Measurements from ENCODE around the gene SPRY2. TPM values are rescaled to one million over a fixed set of nuclear protein-coding genes. Genes with fewer than 3 reads are reported as not detected.

SPRY2 gene
- total and polyA plus RNA-seq, 2 of the 13 experiments (the other 11 are each of a cell fraction or from before 2014, with no cell fraction given): 7.4 to 25.1 TPM

GRCh38 chr13:80348750-80349149, 7.8 kb upstream of the SPRY2 start (continued):
- no peak for TF ChIP-seq AHR (CRISPR knock-in tag; IDR thresholded peaks at IDR 0.05)
- TF ChIP-seq BCL6 (CRISPR knock-in tag; IDR thresholded peaks at IDR 0.05): no peak
- TF ChIP-seq ZNF558 (CRISPR knock-in tag; IDR thresholded peaks at IDR 0.05; ENCODE audit: borderline replicate concordance): no peak

DNA sequence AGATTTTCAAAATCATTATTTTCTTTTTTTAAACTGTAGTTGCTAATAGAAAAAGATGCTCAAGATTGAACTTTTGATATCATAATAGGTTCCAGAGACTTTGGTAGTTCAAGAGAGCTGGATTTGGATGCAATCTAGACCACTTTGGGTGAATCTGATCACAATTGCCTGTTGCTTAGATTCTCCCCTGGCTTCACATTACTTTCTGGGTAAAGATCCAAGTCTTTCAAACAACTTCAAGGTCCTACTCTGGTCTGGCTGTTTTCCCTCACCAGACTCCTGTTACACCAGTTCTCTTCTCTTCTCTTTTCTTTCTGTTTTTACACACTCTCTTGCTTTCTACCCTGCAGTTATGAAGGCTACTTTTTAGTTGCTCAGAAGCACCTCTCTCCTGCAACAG, 7.4 kb upstream of the SPRY2 start:
- no peak for TF ChIP-seq FOXO1 (CRISPR knock-in tag; IDR thresholded peaks at IDR 0.05)
- TF ChIP-seq TMF1 (CRISPR knock-in tag; IDR thresholded peaks at IDR 0.05; ENCODE audit: low read depth): no peak
- TF ChIP-seq PITX1 (CRISPR knock-in tag; IDR thresholded peaks at IDR 0.05): no peak
- no peak for TF ChIP-seq GZF1 (CRISPR knock-in tag; IDR thresholded peaks at IDR 0.05)
- no peak for TF ChIP-seq CREM (IDR thresholded peaks at IDR 0.05)
- no peak for TF ChIP-seq CREM (CRISPR knock-in tag; IDR thresholded peaks at IDR 0.05)
- Histone ChIP-seq H4K20me1 (ENCODE audit: insufficient read depth, low read length) (no peaks in the 10 kb centered on the region), H3K27ac (ENCODE audit: extremely low read length, insufficient read depth, low read length) (no peak overlapping the region), H3K9me3 (ENCODE audit: low read length) (no peaks in the 10 kb centered on the region), H3K36me3 (replicated peaks in 1 of 2; ENCODE audit: control insufficient read depth in 1 of 2, insufficient read depth in 2 of 2, low read length in 2 of 2) (no peaks in the 10 kb centered on the region), H2AFZ (ENCODE audit: low read length) (no peak overlapping the region), H3K9ac (ENCODE audit: insufficient read depth, low read depth, low read length) (no peak overlapping the region), H3K4me1 (ENCODE audit: insufficient read depth, low read length) (peaks cover 25% of the 10 kb centered on the region), H3K27me3 (ENCODE audit: control insufficient read depth in 1 of 2, insufficient read depth in 2 of 2, low read length in 2 of 2) (no peaks in the 10 kb centered on the region), H3K79me2 (ENCODE audit: insufficient read depth, low read length) (no peaks in the 10 kb centered on the region), H3K4me2 (ENCODE audit: low read depth, low read length) (no peak overlapping the region), H3K4me3 (replicated peaks in 1 of 3; ENCODE audit: insufficient read depth in 1 of 3, low read depth in 2 of 3, low read length in 3 of 3) (no peak overlapping the region)
- POLR2A ChIA-PET: no interaction called here
- intact Hi-C loops (cut with micrococcal nuclease; ENCODE audit: unreplicated experiment): loop anchor here (10.0 kb wide), 1 partner anchor 854 kb away; no protein-coding TSS in a partner anchor
- CTCF ChIA-PET (ENCODE audit: low intra/inter-chr PET ratio, low total read pairs): no interaction called here
- ATAC-seq (no peak), FAIRE-seq (no peak), DNase-seq (ENCODE audit: low spot score) (no peak)
- BruUV-seq (replicated peaks): no TSS peak
- in situ Hi-C loops (cut with HindIII; ENCODE audit: extremely low pct_ligation_motif_present, low pct_unique_long_range_greater_than_20kb): loop anchor here (25.0 kb wide), 1 partner anchor 936 kb away; the partner anchor contains the start of gene RBM26

Measured in HepG2 (cell line).